B cell (primary cell): ENCODE results near the gene VWA7. TPM values are rescaled to one million over a fixed set of nuclear protein-coding genes. Genes with fewer than 3 reads are reported as not detected.

Experiments
- ATAC-seq: fragments of 200-7000 bp; cut with Tn5 transposase; one replicate; pipeline ENCODE4 v1.10.0; 2021; ENCODE audit warnings: low read depth, mild to moderate bottlenecking, moderate number of reproducible peaks, moderate library complexity
- CTCF ChIA-PET: fragments of 350-600 bp; sonication (Branson Sonifier 250); formaldehyde crosslinking; loops from one replicate; lab custom pipeline; 2021; ENCODE audit warnings: antibody characterized with exemption, inconsistent platforms; lab: Charles Lee
- POLR2A ChIA-PET: fragments of 350-600 bp; sonication (Branson Sonifier 250); formaldehyde crosslinking; loops from one replicate; lab custom pipeline; 2021; ENCODE audit warnings: antibody characterized with exemption; lab: Charles Lee
- DNase-seq: peaks from one replicate; pipeline ENCODE4 v3.0.0; 2013
- H2AFZ ChIP-seq: 2 replicates; pipeline ENCODE4 v1.6.1; 2012; ENCODE audit warnings: mild to moderate bottlenecking, low read depth, low read length; ENCODE audit not compliant: insufficient read depth, poor library complexity, severe bottlenecking
- H3K27ac ChIP-seq, 2 donors: 1 replicate in 1 of 2; 2 replicates in 1 of 2; pipeline ENCODE4 v1.5.1; 2012 to 2013; ENCODE audit warnings: low read length in 2 of 2, mild to moderate bottlenecking in 2 of 2, moderate library complexity in 1 of 2
- H3K27me3 ChIP-seq, 4 experiments: fragments of 200-600 bp in 1 of 4; sonication (generic) in 1 of 4; replicated peaks in 1 of 4; 1 replicate in 2 of 4; 2 replicates in 2 of 4; pipeline versions ENCODE4 v1.6.1 to v1.7.0; 2013 to 2016; ENCODE audit warnings: low read length in 3 of 4, mild to moderate bottlenecking in 2 of 4, mixed read lengths in 1 of 4, moderate library complexity in 1 of 4; ENCODE audit not compliant: insufficient read depth in 4 of 4, control insufficient read depth in 3 of 4; ENCODE audit errors: control extremely low read depth in 1 of 4
- H3K36me3 ChIP-seq, 2 experiments: replicated peaks in 1 of 2; 1 replicate in 1 of 2; 2 replicates in 1 of 2; pipeline versions ENCODE4 v1.6.1 to v1.7.1; 2013; ENCODE audit warnings: low read length in 1 of 2; ENCODE audit not compliant: insufficient read depth in 2 of 2, control insufficient read depth in 1 of 2; ENCODE audit errors: control extremely low read depth in 1 of 2, extremely low read depth in 1 of 2
- H3K4me1 ChIP-seq, 2 donors: fragments of 200-600 bp in 1 of 2; sonication (generic) in 1 of 2; 1 replicate in 1 of 2; 2 replicates in 1 of 2; pipeline versions ENCODE4 v1.5.1 to v1.6.1; 2013 to 2017; ENCODE audit warnings: low read length in 2 of 2; ENCODE audit not compliant: control insufficient read depth in 2 of 2, insufficient read depth in 2 of 2
- H3K4me2 ChIP-seq: replicated peaks from 2 replicates; pipeline ENCODE3; 2012; ENCODE audit warnings: mild to moderate bottlenecking, low read depth, low read length; ENCODE audit not compliant: poor library complexity, severe bottlenecking
- H3K4me3 ChIP-seq, 5 experiments: fragments of 200-600 bp in 1 of 5; sonication (generic) in 1 of 5; 1 replicate in 3 of 5; 2 replicates in 2 of 5; pipeline versions ENCODE4 v1.5.1 to v1.7.0; 2011 to 2016; ENCODE audit warnings: low read length in 4 of 5, mild to moderate bottlenecking in 4 of 5, low read depth in 2 of 5, control low read depth in 1 of 5, moderate library complexity in 1 of 5; ENCODE audit not compliant: insufficient read depth in 1 of 5; ENCODE audit errors: control extremely low read depth in 1 of 5, extremely low read depth in 1 of 5
- H3K79me2 ChIP-seq: fragments of 200-600 bp; sonication (generic); one replicate; pipeline ENCODE4 v1.6.0; 2016; ENCODE audit warnings: low read length; ENCODE audit not compliant: control insufficient read depth, insufficient read depth
- H3K9ac ChIP-seq: fragments of 200-600 bp; sonication (generic); 2 replicates; pipeline ENCODE4 v1.6.1; 2017; ENCODE audit warnings: mild to moderate bottlenecking, low read length, moderate library complexity
- H3K9me3 ChIP-seq, 3 donors: one replicate each; pipeline versions ENCODE4 v1.6.1 to v1.7.1; 2013; ENCODE audit warnings: low read length in 2 of 3; ENCODE audit not compliant: control insufficient read depth in 2 of 3, insufficient read depth in 1 of 3; ENCODE audit errors: control extremely low read depth in 1 of 3
- H4K20me1 ChIP-seq: 2 replicates; pipeline ENCODE4 v1.6.0; 2012; ENCODE audit warnings: mild to moderate bottlenecking, low read length; ENCODE audit not compliant: insufficient read depth, control insufficient read depth, poor library complexity, severe bottlenecking
- H3K27ac Mint-ChIP-seq: one replicate; pipeline ENCODE4 v1.8.0; 2021; ENCODE audit warnings: mixed read lengths
- H3K27me3 Mint-ChIP-seq: one replicate; pipeline ENCODE4 v1.8.0; 2021; ENCODE audit warnings: mixed read lengths
- H3K4me1 Mint-ChIP-seq: one replicate; pipeline ENCODE4 v1.8.0; 2021; ENCODE audit warnings: mixed read lengths
- H3K4me3 Mint-ChIP-seq: one replicate; pipeline ENCODE4 v1.8.0; 2021; ENCODE audit warnings: mixed read lengths
- H3K9me3 Mint-ChIP-seq: one replicate; pipeline ENCODE4 v1.8.0; 2022; ENCODE audit warnings: mixed read lengths; ENCODE audit not compliant: insufficient read depth
- EZH2 ChIP-seq: IDR thresholded peaks from 2 replicates; pipeline ENCODE4 v1.6.1; 2012; ENCODE audit warnings: borderline replicate concordance, low read depth, mild to moderate bottlenecking, moderate library complexity, low read length; ENCODE audit not compliant: insufficient read depth, poor library complexity, severe bottlenecking
- WGBS: methylation state at CpG from one replicate; pipeline ENCODE4 v1.1.5; 2013; ENCODE audit warnings: missing lambda C conversion rate; ENCODE audit not compliant: insufficient coverage; 5-methylcytosine and 5-hydroxymethylcytosine counted together
- intact Hi-C: fragments of 100-400 bp; cut with micrococcal nuclease; formaldehyde crosslinking; loops from one replicate; pipeline ENCODE4 v1.10.0; 2022
- polyA plus RNA-seq: library from polyadenylated mRNA; depleted of rRNA; stranded (reverse); fragments of >200 nt; gene quantifications from 2 replicates; pipeline ENCODE4 v1.2.3, GENCODE V29; 2012
- total RNA-seq, 2 donors: library from RNA; stranded (reverse); fragments of 120-200 nt in 1 of 2; gene quantifications; 1 replicate in 1 of 2; 2 replicates in 1 of 2; pipeline versions ENCODE4 v1.2.3 to v1.2.4, GENCODE V29; 2013 to 2022
- TF ChIP-seq, protein P1 (sequence below): fragments of 200-600 bp; IDR thresholded peaks from one replicate; pipeline ENCODE4 v1.8.0; 2022; ENCODE audit warnings: antibody characterized with exemption, mild to moderate bottlenecking

The VWA7 gene
- total and polyA plus RNA-seq, 2 donors (not counting 1 experiment from before 2014, with no cell fraction given): 5.2 to 6.0 TPM

DNA sequence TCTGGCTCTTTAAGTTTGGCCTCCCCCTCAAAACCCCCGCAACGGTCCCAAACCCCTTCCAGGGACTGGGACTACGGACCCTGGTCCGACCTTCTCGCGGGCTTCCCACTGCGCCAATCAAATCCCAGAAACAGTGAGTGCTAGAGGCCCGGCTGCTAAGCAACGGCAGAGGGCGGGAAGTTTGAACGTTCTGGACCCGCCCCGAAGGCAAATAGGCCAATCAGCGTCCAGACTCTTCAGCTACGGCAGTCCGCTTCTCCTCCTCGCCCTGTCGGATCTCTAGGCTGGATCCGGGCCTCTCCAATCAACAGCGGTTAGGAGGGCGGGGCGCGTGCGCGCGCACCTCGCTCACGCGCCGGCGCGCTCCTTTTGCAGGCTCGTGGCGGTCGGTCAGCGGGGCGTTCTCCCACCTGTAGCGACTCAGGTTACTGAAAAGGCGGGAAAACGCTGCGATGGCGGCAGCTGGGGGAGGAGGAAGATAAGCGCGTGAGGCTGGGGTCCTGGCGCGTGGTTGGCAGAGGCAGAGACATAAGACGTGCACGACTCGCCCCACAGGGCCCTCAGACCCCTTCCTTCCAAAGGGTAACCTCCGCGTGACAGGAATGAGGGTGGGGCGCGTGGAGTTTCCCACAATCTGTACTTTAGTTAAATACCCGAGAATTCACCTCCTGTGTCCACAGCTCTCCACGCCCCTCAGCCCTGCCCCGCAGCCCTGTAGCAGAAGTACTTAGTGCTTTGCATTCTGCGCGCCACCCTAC, 37.3 kb downstream of the VWA7 start, which contains the start of gene MSH5:
MSH5 (plus strand) TSS at position 367 of the 758 bp plus-strand sequence. CDS start 462 bp downstream, outside the sequence.
- H3K27ac ChIP-seq: peak within 1 kb of the TSS; percentile 81 to 96
- Mint-ChIP-seq H3K4me3 (peak within 1 kb of the TSS; percentile 100), H3K27me3 (no peaks in the 10 kb centered on the region), H3K27ac (peak within 1 kb of the TSS; percentile 91), H3K4me1 (peaks cover 60% of the 10 kb centered on the region), H3K9me3 (no peaks in the 10 kb centered on the region)
- POLR2A ChIA-PET: interaction anchor here (0.5 to 2.9 kb wide), 14 partner anchors 10 to 1021 kb away, joined by 3 to 20 read pairs (median 5); partner anchors contain the start of genes ABHD16A, BAG6, DDAH2 and HSPA1A
- peaks cover 39 to 42% of the 10 kb centered on the region in 2 donors for H3K4me1 ChIP-seq
- DNase-seq (peak; percentile 96), ATAC-seq (peak; percentile 82)
- intact Hi-C loops: loop anchor here (1.0 to 10.0 kb wide), 11 partner anchors 37 to 455 kb away; partner anchors contain the start of genes BAG6, CSNK2B, DDX39B and DXO
- H2AFZ ChIP-seq: peak within 1 kb of the TSS; percentile 90
- CTCF ChIA-PET: interaction anchor here (1.0 to 7.8 kb wide), 16 partner anchors 11 to 189 kb away, joined by 3 to 90 read pairs (median 4); partner anchors contain the start of genes DDAH2, LSM2, LY6G5C and NEU1
- peak within 1 kb of the TSS; percentile 71 to 90 (median 81) for H3K4me3 ChIP-seq
- H3K36me3 ChIP-seq: peaks cover 0 to 4% of the 10 kb centered on the region in 2 experiments
- H3K9me3 ChIP-seq: no peaks in the 10 kb centered on the region
- WGBS: 0% methylated on average over 45 of the region's 58 CpGs
- peaks cover 41% of the 10 kb centered on the region for H3K79me2 ChIP-seq
- TF ChIP-seq EZH2: no peak
- TF ChIP-seq, protein P1, sequence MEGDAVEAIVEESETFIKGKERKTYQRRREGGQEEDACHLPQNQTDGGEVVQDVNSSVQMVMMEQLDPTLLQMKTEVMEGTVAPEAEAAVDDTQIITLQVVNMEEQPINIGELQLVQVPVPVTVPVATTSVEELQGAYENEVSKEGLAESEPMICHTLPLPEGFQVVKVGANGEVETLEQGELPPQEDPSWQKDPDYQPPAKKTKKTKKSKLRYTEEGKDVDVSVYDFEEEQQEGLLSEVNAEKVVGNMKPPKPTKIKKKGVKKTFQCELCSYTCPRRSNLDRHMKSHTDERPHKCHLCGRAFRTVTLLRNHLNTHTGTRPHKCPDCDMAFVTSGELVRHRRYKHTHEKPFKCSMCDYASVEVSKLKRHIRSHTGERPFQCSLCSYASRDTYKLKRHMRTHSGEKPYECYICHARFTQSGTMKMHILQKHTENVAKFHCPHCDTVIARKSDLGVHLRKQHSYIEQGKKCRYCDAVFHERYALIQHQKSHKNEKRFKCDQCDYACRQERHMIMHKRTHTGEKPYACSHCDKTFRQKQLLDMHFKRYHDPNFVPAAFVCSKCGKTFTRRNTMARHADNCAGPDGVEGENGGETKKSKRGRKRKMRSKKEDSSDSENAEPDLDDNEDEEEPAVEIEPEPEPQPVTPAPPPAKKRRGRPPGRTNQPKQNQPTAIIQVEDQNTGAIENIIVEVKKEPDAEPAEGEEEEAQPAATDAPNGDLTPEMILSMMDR: no peak
- H3K4me2 ChIP-seq: peak within 1 kb of the TSS; percentile 100
- no peaks in the 10 kb centered on the region for H3K27me3 ChIP-seq
- no peaks in the 10 kb centered on the region for H4K20me1 ChIP-seq
- H3K9ac ChIP-seq: peak within 1 kb of the TSS; percentile 76
